ENCODE measurements around the gene CRTC1. TPM values are rescaled to one million over a fixed set of nuclear protein-coding genes. Genes with fewer than 3 reads are reported as not detected.
"Not testable (repeated sequence)": the region's sequence is repeated elsewhere in the genome, so short reads cannot be mapped to it uniquely, and the experiment has no call there.

Gene CRTC1
- total RNA-seq, 1 donor from 2014 or later, result 2.3 TPM

DNA sequence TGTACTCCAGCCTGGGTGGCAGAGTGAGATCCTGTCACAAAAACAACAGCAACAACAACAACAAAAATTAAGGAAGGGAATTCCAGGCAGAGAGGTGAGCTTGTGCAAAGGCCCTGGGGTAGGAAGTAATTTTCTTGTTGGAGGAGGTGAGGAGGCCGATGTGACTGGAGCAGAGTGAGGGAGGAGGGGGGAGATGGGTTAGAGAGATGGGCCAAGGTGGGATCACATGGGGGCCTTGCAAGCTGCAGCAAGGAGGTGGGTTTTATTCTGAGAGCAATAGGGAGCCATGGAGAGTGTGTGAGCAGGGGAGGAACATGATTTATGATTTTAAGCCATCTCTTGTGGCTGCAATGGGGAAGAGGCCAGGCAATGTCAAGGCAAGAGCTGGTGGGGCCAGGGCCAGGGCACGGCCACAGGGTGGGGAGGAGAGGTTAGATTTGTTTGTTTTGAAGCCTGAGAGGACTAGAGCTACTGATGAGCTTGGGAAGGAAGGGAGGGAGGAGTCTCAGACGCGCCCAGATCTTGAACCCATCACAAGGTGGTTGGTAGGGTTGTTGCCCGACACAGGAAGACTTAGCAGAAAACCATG lies 120.2 kb downstream of the CRTC1 start:
- no peaks in the 10 kb centered on the region for H3K36me3 ChIP-seq (ENCODE audit: control insufficient read depth, insufficient read depth, low read length)
- DNase-seq (ENCODE audit: low read depth), result no peak
- H3K27me3 ChIP-seq (ENCODE audit: control insufficient read depth, insufficient read depth, low read length), result peaks cover 34% of the 10 kb centered on the region
- no peak overlapping the region for H3K4me3 ChIP-seq (ENCODE audit: low read depth, low read length)
- TF ChIP-seq, protein P1, sequence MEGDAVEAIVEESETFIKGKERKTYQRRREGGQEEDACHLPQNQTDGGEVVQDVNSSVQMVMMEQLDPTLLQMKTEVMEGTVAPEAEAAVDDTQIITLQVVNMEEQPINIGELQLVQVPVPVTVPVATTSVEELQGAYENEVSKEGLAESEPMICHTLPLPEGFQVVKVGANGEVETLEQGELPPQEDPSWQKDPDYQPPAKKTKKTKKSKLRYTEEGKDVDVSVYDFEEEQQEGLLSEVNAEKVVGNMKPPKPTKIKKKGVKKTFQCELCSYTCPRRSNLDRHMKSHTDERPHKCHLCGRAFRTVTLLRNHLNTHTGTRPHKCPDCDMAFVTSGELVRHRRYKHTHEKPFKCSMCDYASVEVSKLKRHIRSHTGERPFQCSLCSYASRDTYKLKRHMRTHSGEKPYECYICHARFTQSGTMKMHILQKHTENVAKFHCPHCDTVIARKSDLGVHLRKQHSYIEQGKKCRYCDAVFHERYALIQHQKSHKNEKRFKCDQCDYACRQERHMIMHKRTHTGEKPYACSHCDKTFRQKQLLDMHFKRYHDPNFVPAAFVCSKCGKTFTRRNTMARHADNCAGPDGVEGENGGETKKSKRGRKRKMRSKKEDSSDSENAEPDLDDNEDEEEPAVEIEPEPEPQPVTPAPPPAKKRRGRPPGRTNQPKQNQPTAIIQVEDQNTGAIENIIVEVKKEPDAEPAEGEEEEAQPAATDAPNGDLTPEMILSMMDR (IDR thresholded peaks at IDR 0.05; ENCODE audit: insufficient read depth, low read length, poor library complexity, severe bottlenecking), result no peak

DNA sequence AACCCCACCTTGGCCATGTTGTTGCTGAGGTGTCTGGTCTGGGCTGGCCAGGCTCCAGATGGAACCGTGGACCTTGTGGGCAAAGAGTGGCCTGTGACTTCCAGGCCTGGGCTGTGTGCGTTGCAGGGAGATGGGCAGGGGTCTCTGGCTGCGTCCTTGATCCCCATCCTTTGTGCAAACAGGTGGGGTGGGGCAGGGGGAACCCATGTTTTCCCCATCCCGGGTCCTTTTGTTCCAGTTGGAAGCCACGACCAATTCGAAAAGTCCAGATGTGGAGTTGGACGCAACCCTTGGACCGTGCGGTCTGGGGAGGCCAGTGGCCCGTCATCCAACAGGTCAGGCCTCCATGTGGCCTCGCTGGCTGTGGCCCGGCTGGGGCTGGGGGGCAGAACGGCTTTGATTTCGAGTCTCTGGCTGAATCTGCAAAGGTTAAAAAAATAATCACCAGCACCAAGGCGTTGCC lies 120.7 kb downstream of the CRTC1 start:
- Histone ChIP-seq H3K4me3 (ENCODE audit: low read depth, low read length) (no peak overlapping the region), H3K36me3 (ENCODE audit: control insufficient read depth, insufficient read depth, low read length) (no peaks in the 10 kb centered on the region), H3K27me3 (ENCODE audit: control insufficient read depth, insufficient read depth, low read length) (peaks cover 31% of the 10 kb centered on the region)
- TF ChIP-seq, protein P1 (IDR thresholded peaks at IDR 0.05; ENCODE audit: insufficient read depth, low read length, poor library complexity, severe bottlenecking), result no peak
- no peak for DNase-seq (ENCODE audit: low read depth)

DNA sequence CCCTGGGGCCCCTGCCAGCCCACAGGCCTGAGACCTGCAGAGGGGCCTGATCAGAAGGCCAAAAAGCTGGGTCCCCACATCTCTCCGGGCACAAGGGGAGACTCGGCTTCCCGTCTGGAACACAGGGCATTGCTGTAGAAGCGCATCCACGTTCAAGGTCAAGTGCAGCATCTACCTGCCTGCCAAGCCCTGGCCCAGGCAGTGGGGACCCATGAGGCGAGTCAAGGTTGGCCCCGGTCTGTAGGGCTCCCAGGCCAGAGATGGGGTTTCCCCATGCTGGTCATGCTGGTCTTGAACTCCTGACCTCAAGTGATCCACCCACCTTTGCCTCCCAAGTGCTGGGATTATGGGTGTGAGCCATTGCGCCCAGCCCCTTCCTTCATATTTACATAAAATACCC lies 121.2 kb downstream of the CRTC1 start:
- Histone ChIP-seq H3K27me3 (ENCODE audit: control insufficient read depth, insufficient read depth, low read length) (peaks cover 35% of the 10 kb centered on the region), H3K36me3 (ENCODE audit: control insufficient read depth, insufficient read depth, low read length) (no peaks in the 10 kb centered on the region), H3K4me3 (ENCODE audit: low read depth, low read length) (no peak overlapping the region)
- DNase-seq (ENCODE audit: low read depth), result no peak
- TF ChIP-seq, protein P1 (IDR thresholded peaks at IDR 0.05; ENCODE audit: insufficient read depth, low read length, poor library complexity, severe bottlenecking), result no peak

DNA sequence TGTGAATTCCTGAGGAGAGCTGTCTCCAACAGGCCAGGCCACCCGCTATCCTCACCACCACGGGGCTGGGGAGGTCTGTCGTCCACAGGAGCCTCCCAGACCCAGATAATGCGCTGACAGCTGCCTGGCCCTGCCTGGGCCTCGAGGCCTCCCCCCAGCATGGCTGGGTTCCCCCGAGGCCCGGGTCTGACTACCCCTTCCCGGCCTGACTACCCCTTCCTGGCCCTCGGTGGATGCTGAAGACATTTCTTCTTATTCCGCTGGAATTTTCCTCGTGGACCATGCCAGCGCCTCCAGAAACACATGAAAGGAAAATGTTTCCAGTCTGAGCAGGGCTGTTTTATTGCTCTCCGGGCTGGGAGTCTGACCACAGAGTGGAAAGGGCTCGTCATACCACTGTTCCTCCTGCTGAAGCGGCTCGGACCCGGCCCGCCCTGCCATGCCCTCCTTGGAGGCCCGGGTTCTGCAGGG lies 124.4 kb downstream of the CRTC1 start:
- Histone ChIP-seq H3K27me3 (ENCODE audit: control insufficient read depth, insufficient read depth, low read length) (peaks cover 24% of the 10 kb centered on the region), H3K36me3 (ENCODE audit: control insufficient read depth, insufficient read depth, low read length) (no peaks in the 10 kb centered on the region), H3K4me3 (ENCODE audit: low read depth, low read length) (no peak overlapping the region)
- no peak for DNase-seq (ENCODE audit: low read depth)
- TF ChIP-seq, protein P1 (IDR thresholded peaks at IDR 0.05; ENCODE audit: insufficient read depth, low read length, poor library complexity, severe bottlenecking), result no peak

DNA sequence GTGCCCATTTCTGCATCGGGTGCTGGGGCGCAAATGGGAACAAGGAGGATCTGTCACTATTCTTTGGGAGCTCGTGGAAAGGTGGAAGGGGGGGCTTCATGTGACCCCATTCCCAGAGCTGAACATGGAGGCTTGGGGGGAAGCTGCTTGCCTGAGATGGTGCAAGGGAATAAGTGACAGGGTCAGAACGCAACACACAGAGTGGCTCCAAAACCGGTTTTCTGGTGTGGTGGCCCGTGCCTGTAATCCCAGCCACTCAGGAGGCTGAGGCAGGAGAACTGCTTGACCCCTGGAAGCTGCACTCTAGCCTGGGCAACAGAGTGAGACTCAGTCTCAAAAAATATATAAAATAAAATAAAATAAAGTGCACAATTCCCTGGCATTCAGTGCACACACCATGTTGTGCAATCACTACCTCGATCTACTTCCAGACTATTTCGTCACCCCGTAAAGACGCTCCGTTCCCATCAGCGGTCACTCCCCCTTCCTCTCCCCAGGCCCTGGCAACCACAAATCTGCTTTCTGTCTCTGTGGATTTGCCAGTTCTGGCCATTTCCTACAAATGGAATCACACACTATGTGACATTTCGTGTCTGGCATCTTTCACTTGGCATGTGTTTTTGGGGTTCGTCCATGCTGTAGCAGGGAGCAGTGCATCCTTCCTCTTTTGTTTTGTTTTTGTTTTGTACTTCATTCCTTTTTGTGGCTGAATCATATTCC lies 125.8 kb downstream of the CRTC1 start:
- Histone ChIP-seq H3K27me3 (ENCODE audit: control insufficient read depth, insufficient read depth, low read length) (peaks cover 29% of the 10 kb centered on the region), H3K4me3 (ENCODE audit: low read depth, low read length) (no peak overlapping the region), H3K36me3 (ENCODE audit: control insufficient read depth, insufficient read depth, low read length) (no peaks in the 10 kb centered on the region)
- TF ChIP-seq, protein P1 (IDR thresholded peaks at IDR 0.05; ENCODE audit: insufficient read depth, low read length, poor library complexity, severe bottlenecking), result no peak
- DNase-seq (ENCODE audit: low read depth), result no peak

DNA sequence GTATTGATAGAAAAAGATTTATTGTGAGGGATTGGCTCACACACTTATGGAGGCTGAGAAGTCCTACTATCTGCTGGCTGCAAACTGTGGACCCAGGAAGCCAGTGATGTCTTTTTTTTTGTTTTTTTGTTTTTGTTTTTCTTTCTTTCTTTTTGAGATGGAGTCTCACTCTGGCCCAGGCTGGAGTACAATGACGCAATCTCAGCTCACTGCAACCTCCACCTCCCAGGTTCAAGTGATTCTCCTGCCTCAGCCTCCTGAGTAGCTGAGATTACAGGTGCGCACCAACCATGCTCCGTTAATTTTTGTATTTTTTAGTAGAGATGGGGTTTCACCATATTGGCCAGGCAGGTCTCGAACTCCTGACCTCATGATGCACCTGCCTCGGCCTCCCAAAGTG lies 128.2 kb downstream of the CRTC1 start:
- peaks cover 29% of the 10 kb centered on the region for H3K27me3 ChIP-seq (ENCODE audit: control insufficient read depth, insufficient read depth, low read length)
- not testable (repeated sequence) for H3K4me3 ChIP-seq (ENCODE audit: low read depth, low read length); H3K36me3 ChIP-seq (ENCODE audit: control insufficient read depth, insufficient read depth, low read length); DNase-seq (ENCODE audit: low read depth)

Data from kidney epithelial cell (primary cell).